M059J (cell line): Measurements from ENCODE around the gene DOC2B. TPM values are rescaled to one million over a fixed set of nuclear protein-coding genes. Genes with fewer than 3 reads are reported as not detected.
"Not testable (repeated sequence)": the region's sequence is repeated elsewhere in the genome, so short reads cannot be mapped to it uniquely, and the experiment has no call there.

Experiments used
- DNase-seq: peaks from one replicate; pipeline ENCODE4 v3.0.0-alpha.2; 2012; ENCODE audit warnings: low read depth
- total RNA-seq: library from RNA; depleted of rRNA; stranded (reverse); fragments of >200 nt; shearing (Covaris generic); gene quantifications from 2 replicates; pipeline ENCODE4 v1.2.3, GENCODE V29; 2014; rRNA removed

DOC2B gene
- under 0.01 TPM in 1 of 2 replicates, not detected in the other for total RNA-seq

- no peak for DNase-seq
These were observed at the start of gene DOC2B for GRCh38 chr17:181245-182049. DOC2B (minus strand) TSS chr17:181650; CDS start chr17:181479, 171 bp downstream.

DNA sequence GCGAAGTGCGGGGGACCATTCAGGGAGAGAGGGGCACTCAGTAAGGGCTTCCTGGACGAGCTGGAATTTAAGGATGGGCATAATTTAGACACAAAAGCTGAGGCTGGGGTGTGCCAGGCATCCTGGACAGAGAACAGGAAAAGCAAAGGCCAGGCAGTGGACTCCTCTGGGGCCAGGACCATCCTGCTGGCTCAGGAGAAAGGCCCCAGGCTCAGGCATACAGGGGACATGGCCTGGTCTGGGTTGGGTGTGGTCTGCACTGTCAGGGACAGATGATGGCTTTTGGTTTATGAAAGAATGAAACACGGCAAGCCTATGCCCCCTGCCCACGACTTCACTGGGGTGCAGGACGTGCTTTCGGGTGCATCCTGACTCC, 48.9 kb upstream of the DOC2B start:
- no peak for DNase-seq

- DNase-seq: no peak
These were observed 48.4 kb upstream of the DOC2B start for GRCh38 chr17:229709-230394.

- peak; percentile 66 for DNase-seq
These were observed 47.7 kb upstream of the DOC2B start for GRCh38 chr17:228951-229708.

DNA sequence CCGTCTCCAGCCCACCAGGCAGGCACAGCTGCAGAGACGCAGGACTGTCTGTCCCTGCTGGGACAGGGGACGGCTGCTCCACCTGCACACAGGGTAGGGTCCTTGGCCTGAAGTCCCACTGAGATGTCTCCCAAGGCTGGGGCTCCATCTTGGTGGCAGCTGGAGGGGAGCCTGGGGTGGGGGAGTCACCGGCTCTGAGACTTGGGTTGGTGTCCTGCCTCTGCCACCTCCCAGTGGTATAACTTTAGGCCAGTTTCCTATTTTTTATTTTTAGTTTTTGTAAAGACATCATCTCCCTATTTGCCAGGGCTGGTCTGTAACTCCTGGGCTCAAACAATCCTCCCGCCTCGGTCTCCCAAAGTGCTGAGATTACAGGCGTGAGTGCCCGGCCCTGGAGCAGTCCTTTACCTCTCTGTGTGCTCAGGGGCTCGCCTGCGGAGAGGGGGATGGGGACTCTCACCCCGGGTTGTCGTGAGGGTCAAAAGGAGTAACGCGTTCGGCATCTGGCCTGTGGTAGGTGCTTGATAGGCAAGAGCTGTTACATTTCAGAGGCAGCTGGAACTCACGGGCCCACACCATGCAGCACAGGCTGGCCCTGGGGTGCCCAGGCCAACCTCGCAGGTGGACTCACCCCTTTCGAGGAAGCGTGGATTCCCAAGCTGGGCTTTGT, 46.6 kb upstream of the DOC2B start:
- DNase-seq: no peak

GRCh38 chr17:227078-227945, 45.9 kb upstream of the DOC2B start:
- DNase-seq: peak; percentile 19

DNA sequence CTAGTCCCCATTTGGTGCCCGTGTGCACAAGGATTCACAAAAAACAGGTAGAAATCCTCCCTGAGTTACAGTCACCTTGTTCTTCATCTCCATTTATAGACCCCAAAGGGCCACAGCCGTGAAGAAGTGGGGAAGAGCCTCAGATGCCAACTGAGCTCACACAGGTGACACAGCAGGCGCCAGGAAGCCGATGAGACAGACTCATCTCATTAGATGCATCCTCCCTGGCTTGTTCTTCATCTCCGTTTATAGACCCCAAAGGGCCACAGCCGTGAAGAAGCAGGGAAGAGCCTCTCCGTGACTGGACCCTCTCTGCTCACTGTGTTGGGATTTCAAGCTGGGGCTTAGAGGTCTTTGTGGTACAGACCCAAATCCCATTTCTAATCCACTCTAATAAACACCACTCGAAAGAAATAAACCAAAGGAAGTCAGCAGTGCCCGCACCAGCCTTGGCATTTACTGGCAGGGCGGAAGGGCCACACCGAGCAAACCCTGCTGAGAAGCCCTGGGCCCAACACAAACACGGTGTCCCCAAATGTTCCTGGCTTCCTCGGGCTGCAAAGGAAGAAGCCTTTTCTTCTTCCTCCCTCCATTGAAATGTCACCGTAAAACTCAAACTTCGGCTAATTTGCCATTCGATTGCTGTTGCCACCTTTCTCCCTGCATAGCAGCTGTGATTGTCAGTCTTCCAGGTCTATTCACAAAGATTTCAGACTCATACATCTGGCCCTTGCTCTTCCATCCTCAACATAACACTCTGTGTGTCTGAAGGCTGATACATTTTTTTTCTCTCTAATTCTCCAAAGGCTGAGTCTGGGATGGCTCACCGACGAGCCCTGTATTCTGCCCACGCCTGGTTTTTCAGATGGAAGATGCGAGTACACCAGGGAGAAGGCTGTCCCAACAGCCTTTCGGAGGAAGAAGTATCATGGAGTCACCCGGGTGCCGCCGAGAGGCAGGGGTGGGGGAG, 44.9 kb upstream of the DOC2B start:
- no peak for DNase-seq

DNA sequence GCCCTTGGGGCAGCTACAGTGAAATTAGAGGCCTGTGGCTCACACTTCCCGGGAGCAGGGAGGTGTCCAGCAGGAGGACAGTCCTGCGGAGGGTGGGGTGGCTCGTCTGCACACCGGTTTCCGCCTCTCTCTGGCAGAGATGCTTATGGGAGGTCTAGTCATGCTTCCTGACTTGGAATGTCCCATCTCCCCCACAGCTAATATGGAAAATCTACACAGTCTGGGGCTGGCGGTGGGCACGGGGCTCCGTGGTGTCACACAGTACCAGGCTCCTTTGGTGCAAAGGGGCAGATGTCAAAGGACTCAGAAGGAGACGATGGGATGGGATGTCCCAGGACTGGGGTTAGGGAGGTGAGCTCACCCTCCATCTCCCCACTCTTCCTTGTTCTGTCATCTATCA, 44.1 kb upstream of the DOC2B start:
- DNase-seq: no peak

- not testable (repeated sequence) for DNase-seq
These were observed 43.1 kb upstream of the DOC2B start for GRCh38 chr17:224576-224975.

- no peak for DNase-seq
These were observed 42.4 kb upstream of the DOC2B start for GRCh38 chr17:223723-224471.

- no peak for DNase-seq
These were observed 40.7 kb upstream of the DOC2B start for GRCh38 chr17:222172-222571.

DNA sequence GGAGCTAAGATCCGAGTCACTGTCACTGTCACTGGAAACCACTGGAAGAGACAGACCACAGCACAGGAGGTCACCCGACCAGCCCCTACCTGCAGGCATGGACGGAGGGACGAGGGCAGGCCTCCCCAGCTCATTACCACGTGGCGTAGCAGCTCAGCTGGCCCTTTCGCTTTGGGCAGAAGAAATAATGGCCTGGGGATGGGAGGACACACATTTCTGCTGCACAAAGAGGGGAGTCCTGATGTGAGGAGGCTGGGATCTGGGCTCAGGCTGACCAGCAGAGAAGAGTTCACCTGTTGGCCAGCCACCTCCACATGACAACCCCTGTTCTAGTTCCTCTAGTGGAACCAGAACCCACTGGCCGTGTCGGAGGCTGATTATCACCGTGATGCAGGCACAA, 38.2 kb upstream of the DOC2B start:
- no peak for DNase-seq

DNA sequence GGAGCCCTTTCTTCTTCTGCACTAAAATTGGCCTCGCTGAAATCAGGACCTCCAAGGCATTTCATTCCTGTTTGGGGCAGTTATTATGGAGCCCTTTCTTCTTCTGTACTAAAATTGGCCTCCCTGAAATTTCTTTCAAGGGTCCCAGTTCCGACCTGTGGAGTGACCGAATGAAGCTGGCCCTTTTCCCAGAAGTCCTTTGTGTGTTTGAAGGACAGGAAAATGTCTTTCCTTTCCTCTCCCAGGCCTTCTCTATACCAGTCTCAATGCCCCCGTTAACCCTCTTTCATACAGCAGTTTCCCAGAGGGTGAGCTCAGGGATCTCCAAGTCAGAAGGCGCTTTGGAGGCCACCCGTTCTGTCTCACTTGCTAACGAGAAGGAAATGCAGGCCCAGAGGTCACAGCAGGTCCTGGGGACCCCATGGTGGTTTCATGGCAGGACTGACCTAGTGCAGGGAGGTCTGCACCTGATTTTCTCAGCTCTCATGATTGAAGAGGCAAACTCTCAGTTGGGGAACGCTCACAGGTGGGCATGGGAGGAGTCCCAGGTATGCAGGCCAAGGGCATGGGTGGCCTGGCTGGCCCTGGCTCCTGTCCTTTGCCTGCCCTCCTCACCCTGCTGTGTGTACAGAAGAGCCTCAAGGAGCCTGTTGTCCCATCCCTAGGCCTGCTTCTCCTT, 37.1 kb upstream of the DOC2B start:
- DNase-seq: no peak

DNA sequence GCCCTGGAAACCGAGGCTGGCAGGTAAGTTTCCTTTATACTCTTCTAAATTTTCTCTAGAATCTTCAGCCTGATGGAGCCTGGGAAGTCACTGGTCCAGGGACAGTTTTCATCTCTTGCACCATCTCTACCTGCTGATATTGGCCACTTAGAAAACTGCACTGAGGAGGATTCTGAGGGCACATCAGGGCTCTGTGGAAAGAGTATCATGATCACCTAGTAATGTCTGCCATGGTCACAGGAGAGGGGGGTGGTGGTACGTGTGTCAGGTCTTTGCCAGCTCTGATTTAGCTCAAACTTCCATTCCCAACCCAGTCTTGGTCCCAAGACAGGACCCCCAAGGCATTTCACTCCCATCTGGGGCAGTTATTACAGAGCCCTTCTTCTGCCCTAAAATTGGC, 35.2 kb upstream of the DOC2B start:
- DNase-seq: no peak

- not testable (repeated sequence) for DNase-seq
These were observed 34.4 kb upstream of the DOC2B start for GRCh38 chr17:215563-216478.

DNA sequence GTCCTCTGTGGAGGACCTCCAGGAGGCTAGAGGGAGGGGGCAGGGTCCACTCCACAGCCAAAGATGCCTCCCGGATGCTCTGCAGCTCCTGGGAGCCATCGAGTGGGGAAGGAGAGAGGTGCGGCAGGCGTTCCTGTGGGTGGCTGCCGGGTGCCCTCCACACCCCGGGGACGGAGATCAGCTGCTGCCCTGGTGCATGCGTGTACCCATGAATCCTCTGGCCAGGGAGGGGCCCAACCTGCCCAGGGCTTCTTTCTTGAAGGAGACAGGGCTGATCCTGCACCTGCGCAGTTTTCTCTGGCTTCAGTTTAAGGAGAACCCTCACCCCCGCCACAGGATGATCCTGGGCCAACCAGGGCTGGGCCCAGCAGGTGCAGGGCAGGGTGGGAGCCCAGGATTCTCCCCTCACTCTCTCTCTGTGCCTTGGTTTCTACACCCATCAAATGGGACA, 33.5 kb upstream of the DOC2B start:
- DNase-seq: no peak
